Cerebellar cortex (tissue), 1 donor: ENCODE data around the gene TMEM167B.

Experiments used
- DNase-seq: peaks from one replicate; pipeline ENCODE4 v3.0.0-alpha.2; 2015; ENCODE audit warnings: low spot score

The TMEM167B gene

DNA sequence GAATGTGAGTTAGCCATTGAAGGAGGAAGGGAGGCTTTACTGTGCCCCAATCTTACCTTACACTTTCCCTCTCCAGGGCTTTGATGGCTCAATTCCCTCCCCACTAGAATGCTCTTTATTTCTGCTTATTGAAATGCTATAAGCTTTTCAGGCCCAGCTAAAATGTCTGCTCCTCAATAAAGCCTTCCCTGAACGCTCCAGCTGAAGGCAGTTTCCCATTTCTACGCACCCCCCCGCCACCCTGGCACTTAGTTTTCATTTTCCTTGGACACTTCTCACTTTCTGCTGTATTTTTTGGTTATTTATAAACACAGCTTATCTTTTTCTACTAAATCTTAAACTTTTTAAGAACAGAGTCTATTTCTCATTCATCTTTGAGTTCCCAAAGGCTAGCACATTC is 7.1 kb upstream of the TMEM167B start:
- no peak for DNase-seq

- no peak for DNase-seq
These were observed 6.6 kb upstream of the TMEM167B start for GRCh38 chr1:109083923-109084322.

DNA sequence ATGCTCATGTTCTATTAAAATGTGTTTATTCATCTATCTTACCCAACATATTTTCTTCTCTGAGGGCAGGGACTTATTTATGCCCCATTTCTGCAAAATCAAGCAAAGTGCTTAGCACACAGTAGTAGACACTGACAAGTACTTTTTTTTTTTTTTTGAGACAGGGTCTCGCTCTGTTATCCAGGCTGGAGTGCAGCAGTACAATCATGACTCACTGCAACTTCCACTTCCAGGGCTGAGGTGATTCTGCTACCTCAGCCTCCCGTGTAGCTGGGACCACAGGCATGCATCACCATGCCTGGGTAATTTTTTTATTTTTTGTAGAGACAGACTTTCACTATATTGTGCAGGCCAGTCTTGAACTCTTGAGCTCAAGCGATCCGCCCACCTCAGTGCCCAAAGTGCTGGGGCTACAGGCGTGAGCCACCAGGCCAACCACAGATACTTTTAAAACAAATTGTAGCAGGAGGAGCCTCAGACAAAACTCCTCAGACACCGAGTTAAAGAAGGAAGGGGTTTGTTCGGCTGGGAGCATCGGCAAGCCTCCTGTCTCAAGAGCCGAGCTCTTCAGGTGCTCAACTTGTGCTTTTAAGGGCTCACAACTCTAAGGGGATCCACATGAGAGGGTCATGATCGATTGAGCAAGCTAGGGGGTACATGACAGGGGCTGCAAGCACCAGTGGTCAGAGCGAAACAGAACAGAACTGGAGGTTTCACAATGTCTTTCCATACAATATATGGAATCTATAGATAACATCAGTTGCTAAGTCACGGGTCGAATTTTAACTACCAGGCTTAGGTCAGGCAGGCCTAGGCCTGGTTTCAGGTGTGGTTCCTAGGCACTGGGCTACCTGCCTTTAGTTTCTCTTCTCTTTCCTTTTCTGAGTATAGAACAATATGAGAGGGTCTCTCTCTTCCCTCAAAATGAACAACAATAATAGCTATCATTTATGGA is 5.7 kb upstream of the TMEM167B start:
- DNase-seq = no peak

- peak; percentile 83 for DNase-seq
These were observed 1.1 kb upstream of the TMEM167B start for GRCh38 chr1:109089242-109090015.

DNA sequence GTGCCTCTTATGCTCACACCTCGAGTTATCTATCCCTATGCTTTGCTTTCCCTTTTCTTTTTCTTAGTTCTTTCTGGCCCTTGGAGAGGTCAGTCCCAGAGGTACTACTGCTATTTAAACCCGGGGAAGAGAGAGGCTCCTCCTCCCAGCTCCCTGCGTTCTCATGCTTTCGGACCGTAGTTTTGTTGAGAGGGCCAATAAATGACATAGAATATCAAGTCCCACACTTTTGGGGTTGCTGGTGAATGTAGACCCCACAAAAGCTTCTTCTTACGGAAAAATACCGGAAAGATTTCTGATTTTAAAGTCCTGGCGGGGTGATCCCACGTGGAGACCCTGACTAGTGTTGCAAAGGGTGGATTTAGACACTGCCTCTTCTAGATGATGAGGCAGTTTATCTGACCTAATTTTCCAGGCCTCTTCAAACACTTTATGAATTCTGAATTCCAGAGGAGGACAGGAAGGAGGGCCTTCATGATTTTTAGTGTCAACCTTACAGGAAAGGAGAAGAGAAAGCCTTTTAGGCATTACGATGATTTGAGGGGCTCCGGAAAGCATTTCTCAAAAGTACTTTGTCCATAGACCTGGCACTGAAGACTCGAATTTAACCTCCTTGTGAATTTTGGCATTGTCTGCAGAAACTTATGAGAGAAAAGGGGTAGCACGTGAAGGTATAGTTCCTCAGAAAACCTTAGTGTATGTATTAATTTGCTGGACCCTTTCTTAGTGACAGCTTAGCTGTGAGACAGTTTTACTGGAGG is 694 bp downstream of the TMEM167B start:
- DNase-seq = peak; percentile 48

GRCh38 chr1:109091839-109092193 is 1.3 kb downstream of the TMEM167B start:
- no peak for DNase-seq

GRCh38 chr1:109094377-109094803 is 3.8 kb downstream of the TMEM167B start:
- no peak for DNase-seq

DNA sequence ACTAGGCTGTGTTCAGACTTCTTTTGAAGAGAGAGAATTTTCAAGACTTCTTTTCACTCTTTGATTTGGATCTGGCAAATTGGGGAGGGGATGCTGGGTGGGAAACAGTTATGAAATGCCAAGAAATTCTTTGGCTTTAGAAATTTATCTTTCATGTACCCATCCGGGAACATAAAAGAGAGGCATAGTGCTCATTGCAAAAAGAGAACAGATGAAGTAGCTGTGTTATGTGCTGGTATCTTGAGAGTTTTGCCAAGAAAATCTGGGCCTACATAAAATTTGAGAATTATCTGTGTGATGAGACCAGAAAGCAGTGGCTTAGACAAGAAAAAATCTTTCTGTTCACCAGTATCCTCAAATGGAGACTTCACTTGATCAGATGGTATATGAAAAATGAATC is 4.3 kb downstream of the TMEM167B start:
- no peak for DNase-seq

GRCh38 chr1:109095631-109096030 is 5.1 kb downstream of the TMEM167B start:
- DNase-seq = no peak

DNA sequence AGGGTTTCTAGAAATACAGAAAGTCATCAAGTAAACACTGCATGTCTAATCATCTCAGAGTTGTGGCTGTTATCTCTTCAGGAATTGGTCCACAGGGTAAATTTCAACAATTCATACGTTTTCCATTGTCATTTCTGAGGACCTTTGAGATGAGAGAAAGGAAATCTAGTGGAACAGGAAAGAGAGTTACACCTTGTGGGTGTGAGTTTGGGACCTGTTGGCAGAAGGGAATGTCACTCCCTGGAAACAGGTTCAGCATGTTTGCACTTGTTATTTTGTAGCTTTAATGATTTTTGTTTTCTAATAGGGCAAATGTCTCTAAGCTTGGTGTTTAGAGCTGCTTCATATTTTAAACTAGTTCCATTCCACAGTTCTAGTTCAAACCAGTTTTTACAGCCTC is 5.6 kb downstream of the TMEM167B start:
- no peak for DNase-seq

DNA sequence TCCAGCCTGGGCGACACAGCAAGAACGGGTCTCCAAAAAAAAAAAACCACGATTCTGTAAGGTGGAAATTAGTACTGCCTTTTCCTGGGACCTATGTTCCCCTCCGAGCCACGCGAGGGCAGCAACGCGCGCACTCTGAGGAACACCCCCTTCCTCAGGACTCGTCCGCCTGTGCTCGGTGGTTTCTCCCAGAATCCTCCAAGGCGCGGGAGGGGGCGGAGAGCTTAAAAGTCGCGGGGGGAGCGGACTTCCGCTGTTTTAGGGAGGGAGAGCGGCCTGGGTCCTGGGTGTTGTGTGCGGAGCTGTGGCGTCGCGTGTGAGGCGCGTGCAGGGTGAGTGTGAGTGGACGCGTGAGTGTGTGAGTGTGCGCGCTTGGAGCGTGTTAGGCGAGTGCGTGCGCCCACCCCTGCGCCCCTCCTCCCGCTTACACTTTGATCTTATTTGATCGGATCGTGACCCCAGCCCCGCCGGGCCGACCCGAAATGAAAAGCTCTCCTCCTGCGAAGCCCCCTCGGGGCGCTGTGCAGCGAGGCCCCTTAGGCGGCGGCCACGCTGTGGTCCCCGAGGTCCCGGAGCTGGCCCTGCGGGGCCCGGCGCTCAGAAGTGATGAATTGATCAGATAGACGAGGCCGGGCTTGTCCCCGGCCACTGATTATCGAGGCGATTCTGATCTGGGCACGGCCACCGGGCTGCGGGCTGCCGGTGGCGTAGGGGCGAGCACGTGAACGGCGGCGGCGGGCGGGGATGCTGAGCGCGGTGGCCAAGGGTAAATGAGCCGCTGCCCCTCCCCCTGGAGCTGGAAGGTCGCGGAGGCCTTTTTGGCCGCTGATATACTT is 9.6 kb downstream of the TMEM167B start:
- DNase-seq = peak; percentile 98

- no peak for DNase-seq
These were observed 14.0 kb downstream of the TMEM167B start for GRCh38 chr1:109104364-109105151.

GRCh38 chr1:109105881-109106280 is 15.3 kb downstream of the TMEM167B start:
- DNase-seq = no peak

- DNase-seq = no peak
These were observed 17.2 kb downstream of the TMEM167B start for GRCh38 chr1:109107785-109108184.

- no peak for DNase-seq
These were observed 19.3 kb downstream of the TMEM167B start for GRCh38 chr1:109109906-109110305.

GRCh38 chr1:109111386-109112055 is 21.0 kb downstream of the TMEM167B start:
- DNase-seq = no peak

DNA sequence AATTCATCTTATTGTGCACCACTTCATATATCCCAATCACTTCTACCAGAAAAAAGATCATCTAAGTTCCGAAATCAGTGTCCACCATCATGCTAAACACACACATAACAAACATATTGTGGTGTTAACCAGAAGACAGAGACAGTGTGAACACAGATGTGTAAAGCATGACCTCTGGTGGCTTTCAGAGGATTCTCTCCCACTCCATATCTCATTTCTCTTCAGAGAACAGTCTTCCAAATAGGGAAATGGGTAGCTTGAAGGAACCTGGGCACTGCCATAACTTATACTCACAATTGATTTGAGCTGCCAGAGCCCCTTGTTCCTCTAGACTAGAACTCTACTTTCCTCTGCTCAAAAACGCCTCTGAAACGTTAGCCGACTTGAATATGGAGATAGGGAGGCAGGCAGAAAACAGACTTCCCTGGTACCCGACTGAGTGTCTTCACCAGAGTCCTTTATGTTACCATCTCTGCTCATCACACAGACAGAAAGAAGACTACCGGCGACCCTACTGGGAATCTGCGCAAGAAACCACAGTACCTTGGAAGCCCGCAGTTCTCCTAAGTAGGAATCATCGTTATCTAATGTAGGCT is 21.6 kb downstream of the TMEM167B start:
- peak; percentile 39 for DNase-seq

GRCh38 chr1:109112652-109113285 is 22.2 kb downstream of the TMEM167B start:
- peak; percentile 89 for DNase-seq
